ENCODE measurements around the gene FAM184A. TPM values are rescaled to one million over a fixed set of nuclear protein-coding genes. Genes with fewer than 3 reads are reported as not detected.
A peak's percentile ranks its signal among the peaks of the same experiment; 100 is the strongest.
"Not testable (repeated sequence)": the region's sequence is repeated elsewhere in the genome, so short reads cannot be mapped to it uniquely, and the experiment has no call there.

FAM184A gene
- total and polyA plus RNA-seq, 2 experiments from 2014 or later, result 0.25 TPM; not detected in 1

- Histone ChIP-seq H2AFZ (no peak overlapping the region), H3K9me2 (ENCODE audit: insufficient read depth) (no peaks in the 10 kb centered on the region), H3K9me3 (ENCODE audit: low read depth) (no peaks in the 10 kb centered on the region), H3K79me2 (ENCODE audit: insufficient read depth) (no peaks in the 10 kb centered on the region), H3K27me3 (replicated peaks; ENCODE audit: insufficient read depth) (no peaks in the 10 kb centered on the region), H3K4me2 (ENCODE audit: unreplicated experiment) (no peak overlapping the region), H3K27ac (no peak overlapping the region), H3F3A (ENCODE audit: insufficient read depth) (no peaks in the 10 kb centered on the region), H3K36me3 (ENCODE audit: low read depth) (no peaks in the 10 kb centered on the region), H3K4me3 (no peak overlapping the region), H3K9ac (no peak overlapping the region), H4K20me1 (ENCODE audit: insufficient read depth) (no peaks in the 10 kb centered on the region), H3K4me1 (ENCODE audit: insufficient read depth) (peaks cover 9% of the 10 kb centered on the region)
- WGBS, 2 experiments (ENCODE audit: low coverage in 1 of 2, low lambda C conversion rate in 2 of 2, missing lambda C conversion rate in 2 of 2), result 33 to 35% methylated on average over 5 of the region's 5 CpGs
- no peak for TF ChIP-seq EZH2phosphoT487 (IDR thresholded peaks at IDR 0.05; ENCODE audit: insufficient read depth, low read depth)
- TF ChIP-seq EZH2 (IDR thresholded peaks at IDR 0.05; ENCODE audit: insufficient read depth, poor library complexity, severe bottlenecking), result no peak
- DNase-seq, result peak; percentile 4
- in situ Hi-C loops (cut with MboI), result loop anchor here (25.0 kb wide), 1 partner anchor 818 kb away; no protein-coding TSS in a partner anchor
These were observed 26.8 kb upstream of the FAM184A start for GRCh38 chr6:119105282-119105681.

- 44 to 48% methylated on average over 2 of the region's 2 CpGs for WGBS, 2 experiments (ENCODE audit: low coverage in 1 of 2, low lambda C conversion rate in 2 of 2, missing lambda C conversion rate in 2 of 2)
These were observed 24.4 kb upstream of the FAM184A start for GRCh38 chr6:119102901-119103300.

GRCh38 chr6:119100115-119100514 lies 21.7 kb upstream of the FAM184A start:
- no peak overlapping the region for H2AFZ ChIP-seq
- H3K79me2 ChIP-seq (ENCODE audit: insufficient read depth), result no peaks in the 10 kb centered on the region
- H3K27ac ChIP-seq, result no peak overlapping the region
- no peaks in the 10 kb centered on the region for H3K27me3 ChIP-seq (replicated peaks; ENCODE audit: insufficient read depth)
- H3K9me2 ChIP-seq (ENCODE audit: insufficient read depth), result no peaks in the 10 kb centered on the region
- WGBS, 2 experiments (ENCODE audit: low coverage in 1 of 2, low lambda C conversion rate in 2 of 2, missing lambda C conversion rate in 2 of 2), result 42 to 44% methylated on average over 1 of the region's 1 CpG
- no peaks in the 10 kb centered on the region for H3K4me1 ChIP-seq (ENCODE audit: insufficient read depth)
- no peak for DNase-seq
- no peak overlapping the region for H3K4me2 ChIP-seq (ENCODE audit: unreplicated experiment)
- H3K9me3 ChIP-seq (ENCODE audit: low read depth), result no peaks in the 10 kb centered on the region
- no peaks in the 10 kb centered on the region for H3F3A ChIP-seq (ENCODE audit: insufficient read depth)
- no peaks in the 10 kb centered on the region for H4K20me1 ChIP-seq (ENCODE audit: insufficient read depth)
- H3K9ac ChIP-seq, result no peak overlapping the region
- no peak for TF ChIP-seq EZH2 (IDR thresholded peaks at IDR 0.05; ENCODE audit: insufficient read depth, poor library complexity, severe bottlenecking)
- no peak for TF ChIP-seq EZH2phosphoT487 (IDR thresholded peaks at IDR 0.05; ENCODE audit: insufficient read depth, low read depth)
- in situ Hi-C loops (cut with MboI), result loop anchor here (25.0 kb wide), 1 partner anchor 813 kb away; no protein-coding TSS in a partner anchor
- no peak overlapping the region for H3K4me3 ChIP-seq
- no peaks in the 10 kb centered on the region for H3K36me3 ChIP-seq (ENCODE audit: low read depth)

More at GRCh38 chr6:119102901-119103300, 24.4 kb upstream of the FAM184A start:
- H3F3A ChIP-seq (ENCODE audit: insufficient read depth), result no peaks in the 10 kb centered on the region
- no peak overlapping the region for H2AFZ ChIP-seq
- H4K20me1 ChIP-seq (ENCODE audit: insufficient read depth), result no peaks in the 10 kb centered on the region
- H3K27ac ChIP-seq, result no peak overlapping the region
- no peak for DNase-seq
- H3K79me2 ChIP-seq (ENCODE audit: insufficient read depth), result no peaks in the 10 kb centered on the region
- no peaks in the 10 kb centered on the region for H3K9me3 ChIP-seq (ENCODE audit: low read depth)
- H3K4me1 ChIP-seq (ENCODE audit: insufficient read depth), result no peaks in the 10 kb centered on the region
- no peaks in the 10 kb centered on the region for H3K27me3 ChIP-seq (replicated peaks; ENCODE audit: insufficient read depth)
- H3K36me3 ChIP-seq (ENCODE audit: low read depth), result no peaks in the 10 kb centered on the region
- H3K4me2 ChIP-seq (ENCODE audit: unreplicated experiment), result no peak overlapping the region
- H3K9me2 ChIP-seq (ENCODE audit: insufficient read depth), result no peaks in the 10 kb centered on the region
- no peak for TF ChIP-seq EZH2 (IDR thresholded peaks at IDR 0.05; ENCODE audit: insufficient read depth, poor library complexity, severe bottlenecking)
- TF ChIP-seq EZH2phosphoT487 (IDR thresholded peaks at IDR 0.05; ENCODE audit: insufficient read depth, low read depth), result no peak
- in situ Hi-C loops (cut with MboI), result loop anchor here (25.0 kb wide), 1 partner anchor 816 kb away; no protein-coding TSS in a partner anchor
- H3K9ac ChIP-seq, result no peak overlapping the region
- H3K4me3 ChIP-seq, result no peak overlapping the region

- H3K4me3 ChIP-seq; DNase-seq; H3K27me3 ChIP-seq (replicated peaks; ENCODE audit: insufficient read depth); H3K4me1 ChIP-seq (ENCODE audit: insufficient read depth); H3K79me2 ChIP-seq (ENCODE audit: insufficient read depth); H3K9me2 ChIP-seq (ENCODE audit: insufficient read depth); H3K9ac ChIP-seq; H3K4me2 ChIP-seq (ENCODE audit: unreplicated experiment); in situ Hi-C loops (cut with MboI); H3F3A ChIP-seq (ENCODE audit: insufficient read depth); H3K36me3 ChIP-seq (ENCODE audit: low read depth); H3K27ac ChIP-seq; H3K9me3 ChIP-seq (ENCODE audit: low read depth); H2AFZ ChIP-seq; H4K20me1 ChIP-seq (ENCODE audit: insufficient read depth): not testable (repeated sequence)
- 64 to 75% methylated on average over 9 of the region's 9 CpGs for WGBS, 2 experiments (ENCODE audit: low coverage in 1 of 2, low lambda C conversion rate in 2 of 2, missing lambda C conversion rate in 2 of 2)
These were observed 19.4 kb upstream of the FAM184A start for GRCh38 chr6:119097815-119098361.

All from GM23248 (cell line).